ENCODE results near the gene ARMH3. TPM values are rescaled to one million over a fixed set of nuclear protein-coding genes. Genes with fewer than 3 reads are reported as not detected.

Gene ARMH3
- total RNA-seq, 1 donor from 2014 or later: 23.2 TPM

DNA sequence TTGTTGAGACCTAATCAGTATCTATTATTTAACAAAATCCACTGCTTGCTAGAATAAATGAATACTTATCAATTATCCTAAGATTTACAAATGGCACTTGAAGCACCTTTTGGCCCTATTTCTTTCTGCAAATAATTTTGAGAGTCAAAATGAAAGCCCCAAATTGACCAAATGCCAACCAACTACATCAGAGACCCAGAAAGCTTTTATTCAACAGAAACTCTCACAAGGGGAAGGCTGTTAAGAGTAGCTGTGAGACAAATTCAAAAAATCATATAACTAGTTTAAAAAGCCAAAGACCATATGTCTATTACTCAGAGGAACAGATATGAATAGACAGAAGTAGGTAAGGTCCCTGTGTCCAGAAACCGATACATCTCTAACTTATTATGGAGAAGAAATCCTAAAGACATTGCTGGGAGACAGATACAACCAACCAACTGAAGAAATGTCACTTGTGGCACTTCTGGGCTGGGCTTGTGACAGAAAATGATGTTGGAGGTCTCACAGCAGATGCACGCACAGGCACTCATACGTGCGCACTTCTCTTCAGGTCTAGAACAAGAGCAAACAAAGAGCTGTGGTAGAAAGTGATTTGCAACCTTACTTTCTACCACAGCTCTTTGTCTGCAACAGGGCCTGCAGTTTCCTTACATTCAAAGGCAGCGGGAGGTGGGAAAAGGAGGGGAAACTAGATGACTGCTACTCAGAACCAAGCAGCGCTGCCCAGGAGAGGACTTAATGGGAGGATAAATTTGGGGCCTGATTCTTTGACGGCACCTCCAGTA, 153.7 kb downstream of the ARMH3 start:
- H3K27me3 Mint-ChIP-seq: no peaks in the 10 kb centered on the region
- no peak for DNase-seq
- intact Hi-C loops (cut with micrococcal nuclease): no loop called here
- no peak overlapping the region for H3K4me3 Mint-ChIP-seq
- H3K9me3 Mint-ChIP-seq: no peaks in the 10 kb centered on the region
- H3K36me3 Mint-ChIP-seq (ENCODE audit: low read depth): peaks cover 3% of the 10 kb centered on the region
- H3K27ac Mint-ChIP-seq: no peak overlapping the region
- H3K4me1 Mint-ChIP-seq: peaks cover 14% of the 10 kb centered on the region

DNA sequence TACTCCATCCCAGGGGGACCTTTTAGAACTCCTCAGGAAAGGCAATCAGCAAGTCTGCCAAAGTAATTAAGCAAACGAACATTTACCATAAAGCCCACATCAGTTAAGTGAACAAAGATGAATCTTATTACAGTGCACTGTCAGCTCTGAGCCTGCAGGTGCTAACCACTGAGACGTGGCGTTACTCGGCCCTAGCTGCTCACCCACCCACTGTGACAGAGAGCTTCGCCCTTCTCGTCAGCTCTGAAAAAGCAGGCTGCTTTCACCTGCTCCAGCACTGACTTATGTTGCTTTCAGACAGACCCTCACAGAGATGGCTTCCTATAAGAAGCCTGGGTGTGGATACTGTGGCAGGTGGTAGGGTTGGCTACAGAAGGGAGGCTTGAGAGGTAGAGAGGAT, 154.6 kb downstream of the ARMH3 start:
- intact Hi-C loops (cut with micrococcal nuclease): no loop called here
- no peak overlapping the region for H3K4me3 Mint-ChIP-seq
- H3K27ac Mint-ChIP-seq: no peak overlapping the region
- peaks cover 3% of the 10 kb centered on the region for H3K36me3 Mint-ChIP-seq (ENCODE audit: low read depth)
- H3K27me3 Mint-ChIP-seq: no peaks in the 10 kb centered on the region
- DNase-seq: no peak
- H3K9me3 Mint-ChIP-seq: no peaks in the 10 kb centered on the region
- H3K4me1 Mint-ChIP-seq: peaks cover 11% of the 10 kb centered on the region

DNA sequence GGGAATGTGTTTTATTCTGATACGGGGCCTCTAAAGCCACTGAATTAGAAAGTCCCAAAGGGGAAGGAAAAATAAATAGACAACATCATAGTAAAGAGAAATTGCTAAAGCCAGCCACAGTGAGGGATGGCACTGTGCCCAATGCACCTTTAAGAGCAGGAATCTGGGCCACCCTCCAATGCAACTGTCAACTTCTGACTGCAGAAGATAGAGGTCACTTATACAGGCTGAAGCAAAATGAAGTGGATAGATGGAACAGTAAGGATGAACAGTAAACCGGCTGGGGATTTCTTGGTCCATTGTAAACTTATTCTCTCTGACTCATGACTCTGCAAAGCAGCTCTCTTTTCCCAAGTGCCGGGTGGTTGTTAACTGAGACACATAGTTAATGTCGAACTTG, 158.3 kb downstream of the ARMH3 start:
- no peaks in the 10 kb centered on the region for H3K27me3 Mint-ChIP-seq
- no peaks in the 10 kb centered on the region for H3K36me3 Mint-ChIP-seq (ENCODE audit: low read depth)
- H3K4me3 Mint-ChIP-seq: no peak overlapping the region
- DNase-seq: no peak
- H3K27ac Mint-ChIP-seq: no peak overlapping the region
- no peaks in the 10 kb centered on the region for H3K9me3 Mint-ChIP-seq
- H3K4me1 Mint-ChIP-seq: peaks cover 5% of the 10 kb centered on the region
- intact Hi-C loops (cut with micrococcal nuclease): no loop called here

DNA sequence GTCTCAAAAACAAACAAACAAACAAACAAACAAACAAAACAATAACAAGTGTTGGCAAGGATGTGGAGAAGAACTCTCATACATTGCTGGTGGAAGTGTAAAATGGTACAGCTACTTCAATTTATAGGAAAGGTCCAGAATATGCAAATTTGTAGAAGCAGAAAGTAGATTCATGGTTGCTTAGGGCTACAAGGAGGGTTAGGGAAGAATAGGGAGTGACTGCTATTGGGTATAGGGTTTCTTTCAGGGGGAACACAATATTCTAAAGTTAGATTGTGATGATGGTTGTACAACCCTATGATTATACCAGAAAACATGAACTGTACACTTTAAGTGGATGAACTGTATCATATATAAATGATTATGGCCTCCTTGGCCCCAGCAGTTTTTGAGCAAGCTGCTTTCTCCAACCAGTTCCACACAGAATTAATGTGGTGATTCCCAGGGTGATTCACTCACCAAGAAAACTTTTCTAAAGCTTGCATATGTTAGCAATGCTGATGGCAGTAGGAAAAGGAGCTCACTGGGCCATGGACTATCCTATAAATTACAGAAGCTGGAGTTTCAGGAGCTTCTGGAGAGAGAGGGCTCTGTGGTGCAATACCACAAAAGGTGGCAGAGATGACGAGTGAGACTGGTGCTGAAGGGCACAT, 159.6 kb downstream of the ARMH3 start:
- Mint-ChIP-seq H3K4me1 (peaks cover 5% of the 10 kb centered on the region), H3K36me3 (ENCODE audit: low read depth) (no peaks in the 10 kb centered on the region), H3K27me3 (no peaks in the 10 kb centered on the region), H3K27ac (no peak overlapping the region), H3K4me3 (no peak overlapping the region), H3K9me3 (no peaks in the 10 kb centered on the region)
- intact Hi-C loops (cut with micrococcal nuclease): no loop called here
- DNase-seq: no peak

DNA sequence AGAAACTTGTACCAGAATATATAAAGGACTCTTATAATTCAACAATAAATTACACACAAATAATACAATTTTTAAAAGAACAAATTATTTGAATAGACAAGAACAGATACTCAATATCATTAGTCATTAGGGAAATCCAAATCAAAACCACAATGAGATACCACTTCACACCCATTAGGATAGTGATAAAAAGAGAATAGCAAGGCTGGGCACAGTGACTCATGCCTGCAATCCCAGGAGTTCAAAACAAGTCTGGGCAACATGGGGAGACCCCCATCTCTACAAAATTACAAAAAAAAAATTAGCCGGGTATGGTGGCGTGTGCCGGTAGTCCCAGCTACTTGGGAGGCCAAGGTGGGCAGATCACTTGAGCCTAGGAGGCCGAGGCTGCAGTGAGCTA, 160.2 kb downstream of the ARMH3 start:
- Mint-ChIP-seq H3K9me3 (no peaks in the 10 kb centered on the region), H3K4me1 (peaks cover 5% of the 10 kb centered on the region), H3K4me3 (no peak overlapping the region), H3K27ac (no peak overlapping the region), H3K36me3 (ENCODE audit: low read depth) (no peaks in the 10 kb centered on the region), H3K27me3 (no peaks in the 10 kb centered on the region)
- intact Hi-C loops (cut with micrococcal nuclease): no loop called here
- DNase-seq: no peak

DNA sequence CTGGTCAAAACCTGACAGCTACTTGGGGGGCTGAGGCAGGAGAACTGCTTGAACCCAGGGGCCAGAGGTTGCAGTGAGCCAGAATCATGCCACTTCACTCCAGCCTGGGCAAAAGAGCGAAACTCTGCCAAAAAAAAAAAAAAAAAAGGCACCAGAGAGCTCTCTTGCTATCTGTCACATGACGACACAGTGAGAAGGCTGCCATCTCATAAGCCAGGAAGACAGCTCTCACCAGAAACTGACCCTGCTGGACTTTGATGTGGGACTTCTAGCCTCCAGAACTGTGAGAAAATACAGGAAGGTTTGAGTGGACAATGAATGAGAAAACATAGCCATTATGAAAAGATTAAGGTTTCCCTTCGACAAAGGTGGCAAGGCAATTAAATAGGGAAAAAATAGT, 161.2 kb downstream of the ARMH3 start:
- Mint-ChIP-seq H3K4me3 (no peak overlapping the region), H3K36me3 (ENCODE audit: low read depth) (no peaks in the 10 kb centered on the region), H3K27me3 (no peaks in the 10 kb centered on the region), H3K9me3 (no peaks in the 10 kb centered on the region), H3K4me1 (peaks cover 5% of the 10 kb centered on the region), H3K27ac (no peak overlapping the region)
- intact Hi-C loops (cut with micrococcal nuclease): no loop called here
- no peak for DNase-seq

DNA sequence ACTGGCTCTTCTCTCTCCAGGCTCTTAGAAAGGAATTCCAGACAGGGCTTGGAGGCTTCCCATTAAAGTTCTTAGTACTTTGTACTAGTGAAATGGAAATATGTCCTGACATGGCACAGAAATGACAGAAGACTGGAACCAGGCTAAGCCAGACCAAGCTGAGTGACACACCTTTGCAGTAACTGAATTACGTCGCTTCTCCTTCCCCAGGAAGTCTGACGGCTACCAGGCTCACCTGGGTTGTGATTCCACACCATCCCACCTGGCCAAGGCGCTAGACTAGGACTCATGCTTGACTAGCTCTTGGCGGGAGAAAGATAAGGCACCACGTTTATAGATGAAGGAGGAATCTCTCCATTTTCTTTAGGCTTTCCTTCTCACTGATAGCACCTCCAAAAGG, 161.7 kb downstream of the ARMH3 start:
- Mint-ChIP-seq H3K27me3 (no peaks in the 10 kb centered on the region), H3K4me1 (peaks cover 5% of the 10 kb centered on the region), H3K36me3 (ENCODE audit: low read depth) (no peaks in the 10 kb centered on the region), H3K4me3 (no peak overlapping the region), H3K27ac (no peak overlapping the region), H3K9me3 (no peaks in the 10 kb centered on the region)
- no peak for DNase-seq
- intact Hi-C loops (cut with micrococcal nuclease): no loop called here

DNA sequence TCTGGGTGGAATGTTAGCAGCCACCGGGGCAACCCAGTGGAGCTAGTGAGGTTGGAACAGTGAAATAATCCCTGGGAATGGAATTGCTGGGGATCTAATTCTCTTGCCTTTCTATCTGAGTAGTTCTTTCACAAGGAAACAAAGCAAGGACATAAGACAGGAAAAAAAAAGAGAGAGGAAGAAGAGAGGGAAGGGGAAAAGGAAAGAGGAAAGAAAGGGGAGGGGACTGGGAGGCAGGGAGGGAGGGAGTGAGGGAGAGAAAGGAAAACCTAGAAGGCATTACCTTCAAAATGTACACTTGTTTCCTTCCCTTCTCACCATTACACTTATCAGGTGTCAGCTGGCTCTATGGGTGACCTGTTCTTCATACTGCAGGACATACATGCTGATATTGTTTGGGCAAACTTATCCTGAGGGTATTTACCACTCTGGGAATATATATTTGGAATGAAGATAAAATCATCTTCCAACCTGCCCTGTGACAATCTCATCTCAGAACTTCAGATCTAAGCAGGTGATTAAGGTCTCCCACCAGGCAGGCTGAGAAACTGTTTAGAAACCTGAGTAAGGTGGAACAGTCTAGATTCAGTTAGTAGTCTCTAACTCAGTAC, 162.4 kb downstream of the ARMH3 start:
- Mint-ChIP-seq H3K27me3 (no peaks in the 10 kb centered on the region), H3K9me3 (no peaks in the 10 kb centered on the region), H3K4me1 (peaks cover 5% of the 10 kb centered on the region), H3K36me3 (ENCODE audit: low read depth) (no peaks in the 10 kb centered on the region), H3K4me3 (no peak overlapping the region), H3K27ac (no peak overlapping the region)
- intact Hi-C loops (cut with micrococcal nuclease): no loop called here
- DNase-seq: no peak

DNA sequence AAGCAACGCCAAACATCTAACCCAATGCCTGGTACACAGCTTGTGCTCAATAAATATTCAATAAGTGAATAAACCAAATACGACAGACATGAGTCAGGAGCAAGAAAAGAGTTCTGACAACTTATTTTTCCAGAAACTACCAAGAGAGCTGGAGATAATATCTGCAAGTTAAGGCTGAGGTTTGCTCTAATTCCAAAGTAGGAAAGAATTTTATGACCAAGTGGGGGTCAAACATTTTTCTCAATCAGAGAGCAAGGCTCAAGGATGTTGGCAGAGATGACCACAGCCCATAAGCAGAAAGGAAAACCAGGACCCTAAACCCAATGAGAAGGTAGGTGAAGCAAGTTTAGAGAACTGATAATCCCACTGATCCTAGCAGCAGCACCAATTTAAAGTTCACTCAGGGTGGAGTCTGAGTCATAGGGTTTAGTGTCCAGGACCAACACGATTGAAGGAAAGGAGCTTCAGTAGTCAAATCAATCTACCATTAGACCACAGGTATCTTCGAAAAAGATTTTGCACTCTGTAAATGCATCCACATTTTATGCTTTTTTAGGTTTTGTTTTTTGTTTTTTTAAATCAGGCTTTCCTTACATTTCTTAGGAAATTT, 163.1 kb downstream of the ARMH3 start:
- no peak overlapping the region for H3K27ac Mint-ChIP-seq
- H3K4me3 Mint-ChIP-seq: no peak overlapping the region
- H3K27me3 Mint-ChIP-seq: no peaks in the 10 kb centered on the region
- no peaks in the 10 kb centered on the region for H3K9me3 Mint-ChIP-seq
- intact Hi-C loops (cut with micrococcal nuclease): no loop called here
- H3K4me1 Mint-ChIP-seq: peaks cover 5% of the 10 kb centered on the region
- DNase-seq: no peak
- no peaks in the 10 kb centered on the region for H3K36me3 Mint-ChIP-seq (ENCODE audit: low read depth)

DNA sequence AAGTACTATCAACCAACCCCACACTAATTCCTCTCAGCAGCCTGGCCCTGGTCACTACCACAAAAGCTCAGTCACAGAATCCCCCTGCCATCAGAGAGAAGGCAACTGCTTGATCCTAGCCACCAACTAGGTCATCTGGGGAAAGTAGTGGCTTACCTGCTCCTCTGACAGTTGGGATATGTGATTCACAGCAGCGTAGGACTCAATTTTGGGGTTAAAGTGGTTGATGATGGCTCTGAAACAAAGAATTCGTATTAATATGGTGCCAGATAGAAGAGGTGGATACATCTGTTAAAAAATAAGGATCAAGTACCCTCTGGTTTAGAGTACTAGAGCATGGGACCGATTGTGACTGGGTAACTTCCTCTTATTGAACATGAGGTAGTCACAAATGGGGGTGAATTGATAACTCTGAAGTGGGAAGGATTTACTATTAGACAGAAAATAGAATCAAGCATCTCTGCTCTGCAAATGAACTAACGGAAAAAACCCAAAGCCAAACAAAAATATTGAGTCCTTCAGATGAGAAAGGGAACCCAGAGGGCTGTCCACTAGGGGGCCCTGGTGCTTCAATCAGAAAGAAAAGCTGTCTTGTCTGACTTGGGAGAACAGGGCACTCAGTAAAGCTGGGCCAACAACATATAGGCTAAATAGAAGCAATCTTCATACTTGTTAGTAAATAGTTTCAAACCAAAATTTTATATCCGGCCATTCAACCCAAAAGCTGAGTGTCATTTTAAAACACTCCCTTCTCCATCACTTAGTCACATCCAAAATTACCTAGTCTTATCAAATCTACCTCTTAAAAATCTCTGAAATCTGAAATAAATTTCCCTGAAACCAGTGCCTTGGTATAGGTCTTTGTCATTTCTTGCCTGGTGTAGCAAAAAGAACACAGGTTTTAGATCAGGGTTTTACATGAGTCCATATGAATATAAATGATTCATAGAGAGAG, 166.4 kb downstream of the ARMH3 start:
- Mint-ChIP-seq H3K9me3 (no peaks in the 10 kb centered on the region), H3K4me3 (no peak overlapping the region), H3K4me1 (no peaks in the 10 kb centered on the region), H3K36me3 (ENCODE audit: low read depth) (peaks cover 2% of the 10 kb centered on the region), H3K27ac (no peak overlapping the region), H3K27me3 (no peaks in the 10 kb centered on the region)
- intact Hi-C loops (cut with micrococcal nuclease): loop anchor here (1.0 kb wide), 3 partner anchors 49 to 184 kb away; no protein-coding TSS in a partner anchor
- DNase-seq: peak; percentile 92

DNA sequence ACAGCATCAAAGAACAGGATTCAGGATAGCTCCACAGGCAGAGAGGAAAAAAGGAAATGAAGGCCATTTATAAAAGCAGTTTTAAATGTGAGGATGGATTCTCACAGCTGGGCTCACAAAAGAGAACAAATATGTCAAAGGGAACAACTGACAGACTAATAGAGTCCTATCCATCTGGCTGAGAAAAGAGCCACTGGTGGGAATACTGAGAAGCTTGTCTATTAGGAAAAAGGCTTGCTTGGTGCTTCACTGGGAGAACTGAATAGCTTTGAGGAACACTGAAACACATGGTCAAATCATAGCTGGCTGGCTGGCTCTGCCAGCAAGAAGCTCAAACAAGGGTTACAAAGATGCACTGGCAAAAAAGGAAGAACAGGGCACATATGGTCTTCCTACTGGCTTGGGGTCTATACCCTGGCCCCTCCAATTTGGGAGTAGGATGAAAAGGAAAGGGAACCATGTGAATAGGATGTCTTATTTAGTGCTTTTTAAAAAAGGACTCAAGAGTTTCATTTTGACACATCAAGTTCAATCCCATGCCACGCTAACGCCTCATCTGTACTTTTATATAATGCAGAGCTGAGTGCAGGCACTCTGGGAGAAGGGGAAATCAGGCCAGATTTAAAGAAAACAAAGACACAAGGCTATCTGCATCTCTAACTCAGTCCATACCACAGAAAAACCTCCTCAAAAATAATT, 167.6 kb downstream of the ARMH3 start:
- Mint-ChIP-seq H3K36me3 (ENCODE audit: low read depth) (peaks cover 4% of the 10 kb centered on the region), H3K4me3 (no peak overlapping the region), H3K27me3 (no peaks in the 10 kb centered on the region), H3K4me1 (no peaks in the 10 kb centered on the region), H3K9me3 (no peaks in the 10 kb centered on the region), H3K27ac (no peak overlapping the region)
- DNase-seq: no peak
- intact Hi-C loops (cut with micrococcal nuclease): no loop called here

DNA sequence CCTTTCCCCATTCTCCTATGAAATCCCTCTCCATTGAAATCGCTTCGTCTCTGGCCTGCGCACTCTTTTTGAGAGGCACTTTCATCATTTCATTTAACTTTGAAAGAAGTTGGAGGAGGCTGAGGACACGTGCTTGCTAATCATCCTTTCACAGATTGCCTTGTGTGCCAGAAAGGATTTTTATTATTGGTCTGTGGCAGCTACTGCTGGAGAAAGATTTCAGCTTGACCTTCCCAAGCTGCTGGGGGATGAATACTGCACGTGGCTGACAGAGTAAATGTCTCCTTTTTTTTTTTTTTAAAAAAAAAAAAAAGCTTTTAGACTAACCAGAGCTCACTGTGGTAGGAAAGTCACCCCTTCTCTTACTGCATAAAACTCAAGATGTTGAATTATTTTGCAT, 168.2 kb downstream of the ARMH3 start:
- Mint-ChIP-seq H3K27ac (no peak overlapping the region), H3K9me3 (no peaks in the 10 kb centered on the region), H3K36me3 (ENCODE audit: low read depth) (peaks cover 4% of the 10 kb centered on the region), H3K4me1 (no peaks in the 10 kb centered on the region), H3K4me3 (no peak overlapping the region), H3K27me3 (no peaks in the 10 kb centered on the region)
- intact Hi-C loops (cut with micrococcal nuclease): no loop called here
- no peak for DNase-seq
